Measurements from ENCODE around the gene DMWD.

Gene DMWD

DNA sequence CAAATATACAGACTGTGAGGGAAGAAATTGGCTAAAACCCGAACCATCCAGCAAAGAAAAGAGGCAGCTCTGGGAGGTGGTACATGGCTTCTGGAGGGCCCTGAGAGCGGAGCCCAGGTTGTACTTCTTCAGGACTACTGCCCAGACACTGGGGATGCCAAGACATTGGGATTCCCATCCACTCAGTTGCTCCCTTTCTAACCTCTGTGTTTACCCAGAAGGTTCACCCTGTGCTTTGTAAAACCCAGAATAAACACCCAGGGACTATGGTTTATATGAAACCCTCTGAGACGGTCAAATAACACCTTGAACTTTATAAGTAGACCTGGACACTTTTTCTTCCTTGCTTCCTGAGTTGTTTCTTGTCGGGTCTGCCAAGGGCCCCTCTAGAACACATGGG, 49.7 kb downstream of the DMWD start:
- DNase-seq: no peak

GRCh38 chr19:45739498-45740439, 52.9 kb downstream of the DMWD start:
- no peak for DNase-seq

DNA sequence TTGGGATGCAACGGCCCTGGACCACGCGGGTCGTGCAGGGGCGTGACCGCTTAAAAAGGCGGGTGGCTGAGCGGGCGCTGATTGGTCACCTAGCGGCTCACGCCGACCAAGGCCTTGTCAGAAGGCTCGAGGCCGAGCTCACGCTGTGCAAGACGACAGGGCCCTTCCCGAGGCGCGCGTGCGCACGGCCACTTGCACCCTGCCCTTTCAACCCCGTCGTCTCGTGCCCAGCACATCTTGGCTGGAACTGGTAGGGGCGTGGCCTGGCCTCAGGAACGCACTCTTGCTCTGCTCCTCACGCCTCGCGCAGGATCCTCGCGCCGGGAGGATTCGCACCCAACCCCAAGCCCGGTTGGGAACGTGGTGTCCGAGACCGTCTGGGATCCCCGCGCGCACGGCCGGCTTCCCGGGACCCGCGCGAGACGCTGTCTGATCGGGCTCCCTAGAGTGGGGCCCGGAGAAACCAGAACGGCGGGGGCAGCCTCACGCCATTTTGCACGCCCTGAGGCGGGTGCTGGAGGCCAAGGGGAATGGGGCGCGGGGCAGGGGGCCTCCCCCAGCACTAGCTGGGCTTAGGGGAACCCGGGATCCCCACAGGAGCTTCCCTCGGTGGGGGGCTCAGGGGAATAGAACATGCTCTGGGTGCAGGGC, 59.4 kb downstream of the DMWD start, which contains the start of gene MEIOSIN:
Gene MEIOSIN, plus strand, starts transcription at position 280 of the 651 bp plus-strand sequence. CDS start 1,938 bp downstream, outside the sequence.
- DNase-seq: no peak

All from stimulated activated naive CD4-positive, alpha-beta T cell (primary cell).